Smooth muscle cell (in vitro differentiated cells): ENCODE measurements around the gene FDXACB1. TPM values are rescaled to one million over a fixed set of nuclear protein-coding genes. Genes with fewer than 3 reads are reported as not detected.

Source experiments
- DNase-seq: peaks from one replicate; lab custom pipeline; 2025; ENCODE audit not compliant: unreplicated experiment; lab: John Stamatoyannopoulos, UW
- H2AFZ ChIP-seq: fragments of 200-600 bp; sonication (generic); 2 replicates; pipeline ENCODE4 v1.6.0; 2016; ENCODE audit warnings: antibody characterized with exemption, low read depth, mild to moderate bottlenecking
- H3F3A ChIP-seq: fragments of 200-600 bp; sonication (generic); 2 replicates; pipeline ENCODE4 v1.6.0; 2017; ENCODE audit warnings: antibody characterized with exemption, low read depth
- H3K27ac ChIP-seq: fragments of 200-600 bp; sonication (generic); 2 replicates; pipeline ENCODE4 v1.5.1; 2016; ENCODE audit warnings: low read depth, mild to moderate bottlenecking
- H3K27me3 ChIP-seq: fragments of 200-600 bp; sonication (generic); 2 replicates; pipeline ENCODE4 v1.6.1; 2016; ENCODE audit warnings: low read depth, mild to moderate bottlenecking
- H3K36me3 ChIP-seq: fragments of 200-600 bp; sonication (generic); 2 replicates; pipeline ENCODE4 v1.5.1; 2016; ENCODE audit warnings: low read depth
- H3K4me1 ChIP-seq: fragments of 200-600 bp; sonication (generic); 2 replicates; pipeline ENCODE4 v1.5.1; 2016; ENCODE audit warnings: low read depth
- H3K4me2 ChIP-seq: fragments of 200-600 bp; sonication (generic); 2 replicates; pipeline ENCODE4 v1.6.0; 2016; ENCODE audit warnings: mild to moderate bottlenecking
- H3K4me3 ChIP-seq: fragments of 200-600 bp; sonication (generic); 2 replicates; pipeline ENCODE4 v1.5.1; 2016; ENCODE audit warnings: mild to moderate bottlenecking
- H3K79me2 ChIP-seq: fragments of 200-600 bp; sonication (generic); 2 replicates; pipeline ENCODE4 v1.6.0; 2016; ENCODE audit warnings: low read depth, mild to moderate bottlenecking
- H3K9ac ChIP-seq: fragments of 200-600 bp; sonication (generic); 2 replicates; pipeline ENCODE4 v1.6.0; 2016; ENCODE audit warnings: low read depth
- H3K9me3 ChIP-seq: fragments of 200-600 bp; sonication (generic); replicated peaks from 2 replicates; pipeline ENCODE4 v1.5.1; 2016; ENCODE audit warnings: low read depth
- H4K20me1 ChIP-seq: fragments of 200-600 bp; sonication (generic); 2 replicates; pipeline ENCODE4 v1.6.0; 2016; ENCODE audit warnings: low read depth
- CTCF ChIP-seq: fragments of 200-600 bp; sonication (generic); IDR thresholded peaks from 2 replicates; pipeline ENCODE4 v1.5.1; 2017; ENCODE audit warnings: borderline replicate concordance, mild to moderate bottlenecking, antibody characterized with exemption; ENCODE audit not compliant: insufficient read depth, poor library complexity, severe bottlenecking
- WGBS: methylation state at CpG from one replicate; pipeline ENCODE4 v1.1.7; 2016; ENCODE audit warnings: low lambda C conversion rate; 5-methylcytosine and 5-hydroxymethylcytosine counted together
- polyA plus RNA-seq: library from polyadenylated mRNA; unstranded; fragments of >200 nt; fragmentation: Nextera tagmentation; extraction: Ambion mirVana; gene quantifications from 2 replicates; pipeline ENCODE4 v1.2.1, GENCODE V29; 2016
- total RNA-seq: library from RNA; depleted of rRNA; stranded (reverse); fragments of >200 nt; gene quantifications from 2 replicates; pipeline ENCODE4 v1.2.3, GENCODE V29; 2014

The FDXACB1 gene
- total and polyA plus RNA-seq, 2 experiments from 2014 or later: 2.1 TPM

GRCh38 chr11:111923951-111924350 is 45.0 kb upstream of the FDXACB1 start:
- no peak for DNase-seq
- Histone ChIP-seq H3K27ac (peak overlapping the region; percentile 45), H3K4me3 (no peak overlapping the region), H3K27me3 (no peaks in the 10 kb centered on the region), H3K4me1 (peaks cover 29% of the 10 kb centered on the region), H2AFZ (peak overlapping the region; percentile 58), H3K36me3 (no peaks in the 10 kb centered on the region), H4K20me1 (no peaks in the 10 kb centered on the region), H3K9me3 (no peaks in the 10 kb centered on the region), H3K4me2 (peak overlapping the region; percentile 46), H3F3A (peaks cover 3% of the 10 kb centered on the region), H3K9ac (no peak overlapping the region), H3K79me2 (no peaks in the 10 kb centered on the region)
- no peak for TF ChIP-seq CTCF

- Histone ChIP-seq H3F3A (peaks cover 3% of the 10 kb centered on the region), H3K4me1 (peaks cover 29% of the 10 kb centered on the region), H3K27ac (peak overlapping the region; percentile 45), H3K4me2 (peak overlapping the region; percentile 46), H3K4me3 (no peak overlapping the region), H4K20me1 (no peaks in the 10 kb centered on the region), H3K79me2 (no peaks in the 10 kb centered on the region), H3K9me3 (no peaks in the 10 kb centered on the region), H3K9ac (no peak overlapping the region), H3K36me3 (no peaks in the 10 kb centered on the region), H2AFZ (peak overlapping the region; percentile 58), H3K27me3 (no peaks in the 10 kb centered on the region)
- 26% methylated on average over 5 of the region's 5 CpGs for WGBS
- DNase-seq: no peak
- TF ChIP-seq CTCF: no peak
Observed at GRCh38 chr11:111923351-111923788, 44.4 kb upstream of the FDXACB1 start.

GRCh38 chr11:111922803-111923202 is 43.8 kb upstream of the FDXACB1 start:
- no peak overlapping the region for H3K4me3 ChIP-seq
- no peaks in the 10 kb centered on the region for H3K9me3 ChIP-seq
- no peaks in the 10 kb centered on the region for H3K36me3 ChIP-seq
- no peak for DNase-seq
- H3F3A ChIP-seq: peaks cover 3% of the 10 kb centered on the region
- peak overlapping the region; percentile 45 for H3K27ac ChIP-seq
- H2AFZ ChIP-seq: peak overlapping the region; percentile 58
- no peak overlapping the region for H3K9ac ChIP-seq
- 41% methylated on average over 2 of the region's 2 CpGs for WGBS
- TF ChIP-seq CTCF: no peak
- H3K79me2 ChIP-seq: no peaks in the 10 kb centered on the region
- peaks cover 29% of the 10 kb centered on the region for H3K4me1 ChIP-seq
- no peaks in the 10 kb centered on the region for H3K27me3 ChIP-seq
- no peaks in the 10 kb centered on the region for H4K20me1 ChIP-seq
- peak overlapping the region; percentile 46 for H3K4me2 ChIP-seq

- H3K4me1 ChIP-seq: peaks cover 25% of the 10 kb centered on the region
- no peak overlapping the region for H3K9ac ChIP-seq
- no peaks in the 10 kb centered on the region for H3K36me3 ChIP-seq
- H4K20me1 ChIP-seq: no peaks in the 10 kb centered on the region
- H3K9me3 ChIP-seq: no peaks in the 10 kb centered on the region
- TF ChIP-seq CTCF: no peak
- WGBS: 95% methylated on average over 7 of the region's 7 CpGs
- H3K79me2 ChIP-seq: no peaks in the 10 kb centered on the region
- no peaks in the 10 kb centered on the region for H3F3A ChIP-seq
- no peak overlapping the region for H3K4me3 ChIP-seq
- no peaks in the 10 kb centered on the region for H3K27me3 ChIP-seq
- DNase-seq: no peak
- H3K27ac ChIP-seq: peak overlapping the region; percentile 45
- no peak overlapping the region for H2AFZ ChIP-seq
- no peak overlapping the region for H3K4me2 ChIP-seq
Observed at GRCh38 chr11:111921541-111922230, 42.7 kb upstream of the FDXACB1 start.
